Esophagus squamous epithelium (tissue), 4 donors: ENCODE data around the gene RUNX1.

Experiments used
- CTCF ChIP-seq, 6 experiments: fragments of 450-650 bp in 4 of 6; fragments of 200-600 bp in 2 of 6; sonication (generic) in 2 of 6; IDR thresholded peaks; one replicate each; pipeline ENCODE4 v1.5.1; 2016 to 2019; ENCODE audit warnings: antibody characterized with exemption in 6 of 6, mild to moderate bottlenecking in 4 of 6, moderate library complexity in 4 of 6
- POLR2A ChIP-seq, 4 donors: fragments of 450-650 bp; IDR thresholded peaks; one replicate each; pipeline ENCODE4 v1.6.1; 2017; ENCODE audit warnings: antibody characterized with exemption in 4 of 4, mild to moderate bottlenecking in 4 of 4, moderate library complexity in 3 of 4

- TF ChIP-seq CTCF (IDR thresholded peaks at IDR 0.05) (no peak), POLR2A (IDR thresholded peaks at IDR 0.05) (no peak)
These were observed 245.2 kb downstream of the RUNX1 start for GRCh38 chr21:34803782-34804370.
